Activated naive CD4-positive, alpha-beta T cell treated with anti-CD3 and anti-CD28 coated beads, Interleukin-2, amount 50 U/mL, for 72 hours (primary cell): ENCODE measurements around the gene MPRIP. TPM values are rescaled to one million over a fixed set of nuclear protein-coding genes. Genes with fewer than 3 reads are reported as not detected.
A peak's percentile ranks its signal among the peaks of the same experiment; 100 is the strongest.

Experiments used
- ATAC-seq, 2 donors: fragments of 150-1000 bp; cut with Tn5 transposase; 2 replicates each; pipeline ENCODE4 v1.10.0; 2021; ENCODE audit warnings: mild to moderate bottlenecking in 2 of 2, moderate library complexity in 2 of 2
- DNase-seq, 2 donors: peaks; one replicate each; pipeline ENCODE4 v3.0.0; 2021 to 2022; ENCODE audit warnings: low spot score in 2 of 2
- H3K27ac Mint-ChIP-seq, 2 donors: one replicate each; pipeline ENCODE4 v1.8.0; 2022; ENCODE audit warnings: mild to moderate bottlenecking in 2 of 2, mixed read lengths in 2 of 2
- H3K36me3 Mint-ChIP-seq, 2 donors: one replicate each; pipeline ENCODE4 v1.8.0; 2022; ENCODE audit warnings: mixed read lengths in 2 of 2
- H3K9me3 Mint-ChIP-seq, 2 donors: one replicate each; pipeline ENCODE4 v1.8.0; 2022; ENCODE audit warnings: mixed read lengths in 2 of 2
- total RNA-seq, 2 donors: library from RNA; stranded (reverse); gene quantifications; one replicate each; pipeline ENCODE4 v1.2.3, GENCODE V29; 2022

MPRIP gene
- total RNA-seq, 2 donors from 2014 or later: 67.4 to 134 TPM

DNA sequence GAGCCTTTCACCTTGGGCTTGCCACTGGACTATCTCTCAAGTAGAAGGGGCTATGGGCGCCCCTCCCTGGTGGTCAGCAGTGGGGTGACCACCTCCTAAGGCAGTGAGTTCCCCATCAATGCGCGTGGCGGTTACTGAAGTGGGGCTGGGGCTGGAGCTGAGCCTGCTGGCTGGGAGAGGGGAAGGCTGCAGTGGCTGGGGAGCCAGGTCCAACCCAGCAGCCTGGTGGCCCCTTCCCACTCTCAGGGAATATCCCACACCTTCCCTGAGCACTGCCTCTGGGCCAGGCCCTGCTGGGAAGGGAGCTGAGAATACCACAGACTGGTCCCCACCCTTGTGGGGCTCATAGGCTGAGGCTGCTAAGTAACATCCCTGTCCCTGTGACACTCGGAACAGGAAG lies 19.8 kb upstream of the MPRIP start:
- H3K27ac Mint-ChIP-seq: no peak overlapping the region
- H3K36me3 Mint-ChIP-seq: no peaks in the 10 kb centered on the region
- no peaks in the 10 kb centered on the region for H3K9me3 Mint-ChIP-seq
- DNase-seq (no peak), ATAC-seq (no peak)

DNA sequence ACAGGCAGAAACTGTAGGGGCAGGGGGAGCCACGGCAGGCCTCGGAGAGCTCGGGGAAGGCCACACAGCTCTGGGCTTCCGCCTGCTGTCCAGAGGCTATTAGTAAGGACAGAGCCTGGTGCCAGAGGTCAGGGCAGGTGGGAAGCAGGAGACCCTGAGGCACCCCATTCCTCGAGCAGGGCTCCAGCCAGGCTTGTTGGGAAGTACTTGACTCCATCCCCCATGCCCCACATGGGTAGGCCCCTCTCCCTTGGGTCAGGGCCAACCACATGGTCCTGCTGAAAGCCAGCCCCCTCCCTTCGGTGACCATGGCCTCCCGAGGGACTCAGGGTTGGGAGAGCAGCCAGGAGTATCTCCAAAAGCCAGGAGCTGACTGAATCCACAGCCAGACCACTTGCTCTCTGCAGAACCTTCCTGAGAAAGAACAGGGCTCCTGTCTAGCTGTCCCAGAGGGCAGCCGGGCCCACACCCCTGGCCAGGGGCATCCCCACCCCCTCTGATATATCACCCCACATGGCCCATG lies 17.4 kb upstream of the MPRIP start:
- no peaks in the 10 kb centered on the region for H3K9me3 Mint-ChIP-seq
- no peak for ATAC-seq

DNA sequence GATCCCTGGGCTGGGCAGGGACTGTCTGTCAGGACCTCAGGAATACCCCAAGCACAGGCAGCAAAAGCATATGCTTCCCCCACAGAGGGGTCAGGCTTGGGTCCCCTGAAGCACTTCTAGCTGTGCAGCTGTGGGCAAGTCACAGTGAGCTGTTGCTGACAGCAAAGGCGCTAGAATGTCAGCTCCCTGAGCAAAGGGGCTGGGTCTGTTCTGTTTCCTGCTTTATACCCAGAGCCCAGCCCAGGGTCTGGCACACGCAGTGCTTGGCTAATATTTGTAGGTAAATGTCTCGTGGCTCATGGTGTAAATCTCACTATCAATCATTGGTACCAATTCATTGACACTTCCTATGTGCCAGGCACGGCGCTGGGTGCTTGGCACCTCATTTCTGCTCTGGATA lies 16.6 kb upstream of the MPRIP start:
- ATAC-seq: no peak
- H3K9me3 Mint-ChIP-seq: no peaks in the 10 kb centered on the region
- no peak for DNase-seq
- no peaks in the 10 kb centered on the region for H3K36me3 Mint-ChIP-seq
- H3K27ac Mint-ChIP-seq: no peak overlapping the region

More for the DNA sequence above, 17.4 kb upstream of the MPRIP start:
- no peaks in the 10 kb centered on the region for H3K36me3 Mint-ChIP-seq
- DNase-seq: no peak
- H3K27ac Mint-ChIP-seq: no peak overlapping the region

DNA sequence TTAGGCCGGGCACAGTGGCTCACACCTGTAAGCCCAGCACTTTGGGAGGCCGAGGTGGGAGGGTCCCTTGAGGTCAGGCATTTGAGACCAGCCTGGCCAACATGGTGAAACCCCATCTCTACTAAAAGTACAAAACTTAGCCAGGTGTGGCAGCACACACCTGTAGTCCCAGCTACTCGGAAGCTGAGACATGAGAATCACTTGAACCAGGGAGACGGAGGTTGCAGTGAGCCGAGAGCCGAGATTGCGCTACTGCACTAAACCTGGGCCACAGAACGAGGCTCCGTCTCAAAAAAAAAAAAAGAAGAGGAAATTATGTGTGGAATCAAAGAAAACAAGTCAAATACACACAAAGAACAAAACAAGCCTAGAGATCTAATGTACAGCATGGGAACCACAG lies 16.1 kb upstream of the MPRIP start:
- no peak for ATAC-seq
- DNase-seq: no peak
- H3K27ac Mint-ChIP-seq: no peak overlapping the region
- H3K9me3 Mint-ChIP-seq: no peaks in the 10 kb centered on the region
- no peaks in the 10 kb centered on the region for H3K36me3 Mint-ChIP-seq

DNA sequence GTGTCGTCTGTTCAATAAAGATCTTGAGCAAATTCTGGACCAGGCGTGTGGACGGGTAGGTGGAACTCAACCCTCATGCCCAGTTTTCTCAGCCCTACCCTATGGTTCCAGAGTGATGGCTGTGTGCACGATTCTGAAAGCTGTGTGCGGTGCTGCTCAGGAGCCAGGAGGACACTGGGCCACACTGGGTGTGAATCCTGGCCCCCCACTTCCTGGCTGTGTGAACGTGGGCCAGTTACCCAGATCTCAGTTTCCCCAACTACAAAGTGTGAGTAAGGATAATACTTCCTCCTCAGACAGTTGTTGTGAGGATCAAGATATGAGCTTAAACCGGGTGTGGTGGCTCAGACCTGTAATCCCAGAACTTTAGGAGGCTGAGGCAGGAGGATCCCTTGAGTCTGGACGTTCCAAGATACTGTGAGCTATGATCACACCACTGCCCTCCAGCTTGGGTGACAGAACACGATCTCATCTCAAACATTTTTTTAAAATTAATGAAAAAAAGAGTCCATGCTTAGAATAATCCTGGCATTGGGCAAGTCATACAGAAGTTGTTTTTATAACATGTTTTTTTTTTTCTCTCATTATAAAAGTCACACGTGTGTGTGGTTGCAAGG lies 14.7 kb upstream of the MPRIP start:
- H3K27ac Mint-ChIP-seq: no peak overlapping the region
- ATAC-seq (no peak), DNase-seq (no peak)
- no peaks in the 10 kb centered on the region for H3K9me3 Mint-ChIP-seq
- no peaks in the 10 kb centered on the region for H3K36me3 Mint-ChIP-seq

DNA sequence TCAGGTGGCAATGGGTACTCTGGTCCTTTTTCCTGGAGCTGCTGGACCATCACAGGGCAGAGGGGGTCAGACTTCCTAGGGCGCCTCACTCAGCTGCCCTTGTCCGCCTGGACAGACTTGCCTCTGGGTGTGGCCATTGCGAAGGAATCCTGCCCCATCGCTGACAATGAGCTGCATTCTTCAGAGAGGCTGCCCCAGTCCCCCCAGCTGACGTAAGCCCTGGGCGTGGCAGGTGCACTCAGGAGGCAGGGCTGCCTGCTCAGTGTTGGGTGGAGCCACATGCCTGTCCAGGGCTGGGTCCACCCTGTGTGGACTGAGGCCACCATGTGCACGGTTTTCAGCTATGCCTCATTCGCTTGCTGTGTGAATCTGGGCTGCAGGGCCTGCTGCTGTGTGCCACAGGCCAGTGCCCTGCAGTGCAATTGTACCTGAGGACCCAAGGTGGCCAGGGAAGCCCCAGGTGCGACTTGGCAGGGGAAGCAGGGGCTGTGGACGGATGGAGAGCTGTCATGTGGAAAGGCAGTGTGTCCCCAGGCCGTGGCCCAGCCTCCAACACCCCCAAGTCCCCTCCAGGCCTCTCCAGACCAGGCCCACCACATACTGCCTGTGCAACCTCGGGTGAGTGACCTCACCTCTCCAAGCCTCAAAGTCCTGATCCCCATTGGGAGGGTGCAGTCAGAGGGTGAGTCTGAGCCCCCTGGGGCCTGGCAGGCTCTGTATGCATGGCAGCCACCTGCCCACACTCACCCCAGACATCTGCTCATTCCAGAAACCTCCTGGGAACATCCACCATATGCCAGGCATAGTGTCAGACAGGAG lies 14.0 kb upstream of the MPRIP start:
- H3K27ac Mint-ChIP-seq: no peak overlapping the region
- ATAC-seq: no peak
- H3K9me3 Mint-ChIP-seq: no peaks in the 10 kb centered on the region
- no peak for DNase-seq
- H3K36me3 Mint-ChIP-seq: no peaks in the 10 kb centered on the region

DNA sequence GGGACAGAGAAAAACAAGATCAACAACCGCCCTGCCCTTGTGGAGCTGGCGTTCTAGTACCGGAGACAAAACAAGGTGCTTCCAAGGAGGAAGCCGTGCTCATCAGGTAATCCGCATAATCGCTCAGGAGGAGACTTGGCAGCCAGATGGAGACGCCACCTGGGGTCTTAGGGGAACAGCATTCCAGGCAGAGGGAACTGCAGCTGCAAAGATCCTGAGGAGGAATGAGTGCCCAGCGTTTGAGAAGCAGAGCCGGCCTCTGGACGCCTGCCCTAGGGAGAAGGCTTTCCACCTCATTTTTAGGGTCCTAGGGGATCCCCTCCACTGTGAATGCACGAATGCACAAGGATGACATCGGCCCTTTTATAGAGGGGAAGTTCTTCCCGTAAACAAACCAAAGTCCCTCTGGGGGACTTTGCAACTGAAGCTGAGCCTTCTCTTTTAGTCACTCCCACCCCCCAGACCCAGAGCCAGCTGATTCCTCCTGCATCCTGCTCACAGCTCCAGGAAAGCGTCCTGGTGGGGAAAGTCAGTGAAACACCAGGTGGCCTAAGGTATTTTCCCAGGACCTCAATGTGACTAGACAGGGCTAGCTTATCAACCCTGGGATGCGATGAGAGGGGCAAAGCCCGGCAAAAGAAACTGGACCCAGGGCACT lies 13.2 kb upstream of the MPRIP start:
- ATAC-seq (no peak), DNase-seq (no peak)
- Mint-ChIP-seq H3K9me3 (no peaks in the 10 kb centered on the region), H3K27ac (no peak overlapping the region), H3K36me3 (no peaks in the 10 kb centered on the region)

DNA sequence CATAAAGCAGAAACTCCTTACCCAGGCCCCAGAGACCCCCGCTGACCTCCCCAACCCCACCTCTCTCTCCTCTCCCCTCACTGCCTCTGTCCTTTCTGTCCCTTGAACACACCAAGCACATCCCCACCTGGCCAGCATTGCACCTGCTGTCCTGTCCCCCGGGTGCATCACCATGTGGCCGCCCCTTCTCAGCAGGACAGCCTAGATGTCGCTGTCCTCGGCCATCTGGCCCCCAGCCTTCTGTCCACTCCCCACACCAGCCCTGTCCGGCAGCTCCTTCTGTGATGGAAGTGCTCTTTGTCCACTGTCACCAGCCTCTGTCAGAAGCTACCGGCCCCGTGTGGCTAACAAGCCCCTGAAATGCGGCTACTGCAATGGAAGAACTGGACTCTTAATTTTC lies 12.3 kb upstream of the MPRIP start:
- no peaks in the 10 kb centered on the region for H3K36me3 Mint-ChIP-seq

DNA sequence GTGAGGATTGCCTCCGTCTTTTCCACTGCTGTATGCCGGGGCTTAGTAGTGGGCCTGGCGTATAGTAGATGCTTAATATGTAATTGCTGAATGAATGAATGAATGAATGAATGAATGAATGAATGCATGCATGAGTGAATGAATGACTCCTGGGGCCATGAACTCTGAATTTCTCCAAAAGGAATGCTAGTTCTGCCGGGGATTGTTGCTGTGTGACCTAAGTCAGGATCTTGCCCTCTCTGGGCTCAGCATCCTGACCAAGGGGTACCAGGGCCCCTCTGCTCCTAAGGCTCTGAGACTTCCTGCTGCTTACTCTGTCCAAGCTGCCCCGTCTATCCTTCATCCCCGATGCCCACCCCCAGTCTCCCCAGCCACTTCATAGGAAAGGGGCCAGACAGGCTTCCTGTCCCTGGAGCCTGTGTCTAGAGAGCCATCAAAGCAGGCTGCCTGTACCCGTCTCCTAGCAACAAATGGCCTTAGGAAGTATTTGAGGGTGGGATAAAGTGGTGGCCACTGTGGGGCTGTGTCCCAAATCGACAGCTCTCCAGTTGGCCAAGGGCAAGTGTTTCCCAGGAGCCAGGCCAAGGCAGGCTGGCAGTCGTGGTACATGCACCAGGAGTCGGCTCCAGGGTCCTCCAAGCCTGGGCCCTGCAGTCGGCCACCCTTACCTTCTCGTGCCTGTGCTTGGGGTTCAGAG lies 11.6 kb upstream of the MPRIP start:
- H3K27ac Mint-ChIP-seq: no peak overlapping the region
- ATAC-seq (no peak), DNase-seq (no peak)
- H3K9me3 Mint-ChIP-seq: no peaks in the 10 kb centered on the region
- no peaks in the 10 kb centered on the region for H3K36me3 Mint-ChIP-seq

More for the DNA sequence above, 12.3 kb upstream of the MPRIP start:
- no peak for ATAC-seq
- H3K27ac Mint-ChIP-seq: no peak overlapping the region
- no peak for DNase-seq
- H3K9me3 Mint-ChIP-seq: no peaks in the 10 kb centered on the region

DNA sequence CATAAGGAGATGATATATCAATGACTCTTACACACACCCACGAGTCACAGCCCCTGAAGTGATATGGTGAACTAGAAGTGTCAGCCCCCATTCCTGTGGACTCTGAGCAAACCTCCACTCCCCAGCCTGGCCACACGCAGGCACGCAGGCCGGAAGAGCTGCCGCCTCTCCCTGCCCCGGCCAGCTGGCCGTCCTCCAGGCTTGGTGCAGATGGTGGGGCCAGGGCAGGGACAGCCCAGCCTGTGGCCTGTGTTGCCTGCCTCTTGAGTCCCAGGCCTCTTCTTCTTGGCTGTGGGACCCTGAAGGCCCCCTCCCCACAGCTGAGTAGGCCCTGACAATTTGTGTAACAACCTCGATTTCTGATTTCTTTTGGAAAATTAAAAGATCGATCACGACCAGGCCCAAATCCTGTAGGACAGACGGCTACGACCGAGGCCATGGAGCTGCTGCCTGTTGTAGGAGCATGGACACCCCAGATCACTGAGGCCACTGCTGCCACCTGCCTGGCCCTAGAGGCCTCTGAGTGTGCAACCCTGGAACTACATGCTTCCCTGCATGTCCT lies 10.0 kb upstream of the MPRIP start:
- no peaks in the 10 kb centered on the region for H3K9me3 Mint-ChIP-seq

DNA sequence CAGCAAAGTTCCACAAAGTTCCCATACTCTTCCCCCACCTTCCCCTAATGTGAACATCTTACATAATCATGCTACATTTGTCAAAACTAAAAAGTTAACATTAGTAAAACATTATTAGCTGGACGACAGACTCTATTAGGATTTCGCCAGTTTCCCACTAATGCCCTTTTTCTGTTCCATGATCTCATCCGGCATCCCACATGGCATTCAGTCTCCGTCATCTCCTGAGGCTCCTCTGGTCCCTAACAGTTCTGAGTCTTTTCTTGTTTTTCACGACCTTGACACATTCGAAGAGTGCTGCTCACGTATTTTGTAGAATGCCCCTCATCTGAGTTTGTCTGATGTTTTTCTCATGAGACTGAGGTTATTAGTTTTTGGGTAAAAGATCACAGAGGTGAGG lies 8.8 kb upstream of the MPRIP start:
- Mint-ChIP-seq H3K27ac (no peak overlapping the region), H3K9me3 (no peaks in the 10 kb centered on the region), H3K36me3 (no peaks in the 10 kb centered on the region)
- ATAC-seq (no peak), DNase-seq (no peak)

More for the DNA sequence above, 10.0 kb upstream of the MPRIP start:
- DNase-seq: no peak
- Mint-ChIP-seq H3K36me3 (no peaks in the 10 kb centered on the region), H3K27ac (no peak overlapping the region)
- ATAC-seq: no peak

DNA sequence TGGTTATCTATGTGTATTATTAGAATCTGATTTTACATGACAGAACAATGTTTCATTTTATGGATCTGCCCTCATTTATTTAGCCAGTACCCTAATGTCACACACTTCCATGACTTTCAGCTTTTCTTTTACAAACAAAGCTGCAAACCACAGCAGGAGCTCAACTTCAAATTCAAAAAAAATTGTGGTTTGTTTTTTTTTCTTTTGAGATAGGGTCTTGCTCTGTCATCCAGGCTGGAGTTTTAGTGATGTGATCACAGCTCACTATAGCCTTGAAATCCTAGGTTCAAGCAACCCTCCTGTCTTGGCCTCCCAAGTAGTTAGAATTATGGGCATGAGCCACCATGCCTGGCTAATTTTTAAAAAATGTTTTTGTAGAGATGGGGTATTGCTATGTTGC lies 8.2 kb upstream of the MPRIP start:
- Mint-ChIP-seq H3K36me3 (no peaks in the 10 kb centered on the region), H3K27ac (no peak overlapping the region), H3K9me3 (no peaks in the 10 kb centered on the region)
- DNase-seq (no peak), ATAC-seq (no peak)

DNA sequence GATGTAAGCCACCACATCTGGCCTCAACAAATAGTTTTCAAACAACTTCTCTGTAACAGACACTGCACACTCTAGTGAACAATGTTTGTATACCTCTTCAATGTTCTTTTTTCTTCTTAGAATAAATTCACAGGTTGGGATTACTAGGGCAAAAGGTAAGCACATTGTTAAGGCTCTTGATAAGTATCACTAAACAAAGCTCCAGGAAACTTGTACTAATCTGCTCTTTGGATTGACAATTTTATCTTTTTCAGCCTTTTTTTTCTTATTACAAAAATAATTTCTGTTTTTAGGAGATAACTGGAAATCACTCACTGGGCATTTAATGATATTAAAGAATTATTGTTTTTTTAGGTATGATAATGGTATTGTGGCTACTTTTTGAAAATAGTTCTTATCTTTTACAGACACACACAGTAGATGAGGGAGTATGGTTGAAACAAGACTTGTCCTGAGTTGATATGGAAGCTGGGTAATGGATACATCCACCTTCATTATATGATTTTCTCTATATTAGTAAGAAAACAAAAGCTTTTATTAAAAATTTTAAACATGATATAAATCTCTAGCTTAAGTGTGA lies 7.7 kb upstream of the MPRIP start:
- ATAC-seq (no peak), DNase-seq (no peak)
- Mint-ChIP-seq H3K36me3 (no peaks in the 10 kb centered on the region), H3K27ac (no peak overlapping the region), H3K9me3 (no peaks in the 10 kb centered on the region)

DNA sequence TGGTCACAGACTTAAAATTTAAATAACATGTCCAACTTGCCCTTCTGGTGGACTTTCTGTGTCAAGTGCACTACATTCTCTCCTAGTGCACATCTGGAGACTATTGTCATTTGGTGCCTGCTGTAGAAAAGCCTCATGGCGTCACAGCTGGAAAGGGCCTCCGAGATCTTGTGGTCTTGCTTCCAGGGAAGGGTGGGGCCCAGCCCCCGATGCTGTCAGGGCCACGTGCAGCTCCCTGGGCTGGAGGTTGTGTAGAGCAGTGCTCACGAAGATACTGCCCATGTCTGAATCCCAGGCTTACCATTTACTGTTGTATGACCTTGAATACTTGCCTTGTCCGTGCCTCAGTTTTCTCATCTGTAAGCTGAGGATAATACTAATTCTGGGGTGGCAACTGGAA lies 6.8 kb upstream of the MPRIP start:
- Mint-ChIP-seq H3K36me3 (no peaks in the 10 kb centered on the region), H3K27ac (no peak overlapping the region), H3K9me3 (no peaks in the 10 kb centered on the region)
- DNase-seq (no peak), ATAC-seq (no peak)

DNA sequence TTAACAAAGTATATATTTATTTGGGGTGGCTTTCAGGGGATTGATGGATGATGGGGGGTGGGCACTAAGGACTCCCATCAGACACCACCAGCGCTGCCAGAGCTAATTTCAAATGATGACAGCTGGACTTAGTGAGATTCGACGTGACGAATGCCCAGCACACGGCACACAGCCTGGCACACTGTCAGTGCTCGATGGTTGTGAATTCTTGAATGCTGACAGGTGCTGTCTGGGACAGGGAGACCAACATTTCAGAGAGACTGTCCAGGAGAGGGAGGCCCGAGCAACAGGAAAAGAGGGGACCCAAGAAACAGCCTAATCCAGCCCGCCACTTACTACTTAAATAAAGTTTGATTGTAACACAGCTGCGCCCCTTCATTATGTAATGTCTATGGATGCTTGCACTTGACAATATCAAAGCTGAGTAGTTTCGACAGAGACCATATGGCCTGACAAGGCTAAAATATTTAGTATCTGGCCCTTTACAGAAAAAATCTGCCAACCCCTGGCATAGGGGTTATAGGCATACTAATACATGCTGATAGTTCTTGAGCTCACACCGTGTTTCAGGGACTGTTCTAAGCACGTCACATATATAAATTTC lies 6.2 kb upstream of the MPRIP start:
- Mint-ChIP-seq H3K9me3 (no peaks in the 10 kb centered on the region), H3K36me3 (no peaks in the 10 kb centered on the region), H3K27ac (peak overlapping the region in 1 of 2 donors; percentile 18)
- DNase-seq (no peak), ATAC-seq (no peak)

DNA sequence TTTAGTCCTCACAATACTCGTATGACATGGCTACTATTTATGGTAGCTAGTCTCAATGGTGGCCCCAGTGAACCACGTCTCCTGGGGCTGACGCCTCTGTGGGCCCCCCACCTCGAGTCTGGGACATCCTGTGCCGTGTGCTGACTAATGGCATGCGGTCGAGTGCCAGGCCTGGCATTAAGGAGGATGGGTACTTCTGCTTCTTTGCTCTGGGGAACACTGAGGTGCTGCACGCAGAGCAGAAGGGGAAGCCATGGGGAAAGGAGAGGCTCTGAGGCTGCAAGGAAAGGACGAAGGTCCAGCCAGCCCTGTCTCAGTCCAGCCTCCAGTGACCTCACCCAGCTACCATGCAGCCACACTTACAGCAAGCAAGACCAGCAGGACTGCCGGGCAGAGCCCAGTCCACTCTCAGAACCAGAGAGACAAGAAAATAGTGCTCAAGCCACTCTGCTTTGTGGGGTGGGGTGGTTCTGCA lies 5.7 kb upstream of the MPRIP start:
- ATAC-seq: no peak
- no peak overlapping the region for H3K27ac Mint-ChIP-seq
- no peaks in the 10 kb centered on the region for H3K9me3 Mint-ChIP-seq
- no peaks in the 10 kb centered on the region for H3K36me3 Mint-ChIP-seq
- DNase-seq: no peak
